A549 (cell line): ENCODE data around the gene BPIFB1. TPM values are rescaled to one million over a fixed set of nuclear protein-coding genes. Genes with fewer than 3 reads are reported as not detected.

Source experiments
- ATAC-seq, 2 experiments: fragments of 200-7000 bp in 1 of 2; fragments of >200 bp in 1 of 2; cut with Nextera tagmentation in 1 of 2; cut with Tn5 transposase in 1 of 2; 3 replicates each; pipeline versions ENCODE4 v1.8.0 to v1.9.1; 2018 to 2020; ENCODE audit warnings: mild to moderate bottlenecking in 1 of 2, moderate library complexity in 1 of 2
- CTCF ChIA-PET: fragments of 300-600 bp; sonication (Branson Sonifier 250); formaldehyde crosslinking; extraction: SDS; loops from one replicate; lab custom pipeline; 2021; ENCODE audit warnings: antibody characterized with exemption, inconsistent platforms; lab: Yijun Ruan, JAX
- POLR2A ChIA-PET: fragments of 350-600 bp; formaldehyde crosslinking; extraction: SDS; loops from one replicate; lab custom pipeline; 2021; ENCODE audit warnings: antibody characterized with exemption, inconsistent platforms; lab: Yijun Ruan, JAX
- DNase-seq, 2 experiments: peaks; one replicate each; pipeline versions ENCODE4 v3.0.0 to v3.0.0-alpha.2; 2011 to 2016; ENCODE audit warnings: low read depth in 1 of 2, low spot score in 1 of 2
- FAIRE-seq: peaks from 2 replicates; lab custom pipeline; 2011; peaks lifted over from hg19 to GRCh38; lab: Jason Lieb, UNC
- H3K27ac ChIP-seq, 2 experiments: fragments of >200 bp; sonication (Bioruptor Twin); formaldehyde crosslinking; 3 replicates each; pipeline ENCODE4 v1.5.1; 2016 to 2017
- H3K4me1 ChIP-seq: fragments of >200 bp; sonication (Bioruptor Twin); formaldehyde crosslinking; 3 replicates; pipeline ENCODE4 v1.6.1; 2016
- H3K4me2 ChIP-seq: fragments of >200 bp; sonication (Bioruptor Twin); formaldehyde crosslinking; 3 replicates; pipeline ENCODE4 v1.6.1; 2016
- H3K4me3 ChIP-seq: fragments of >200 bp; sonication (Bioruptor Twin); formaldehyde crosslinking; 3 replicates; pipeline ENCODE4 v1.5.1; 2016
- H3K9me3 ChIP-seq: fragments of >200 bp; sonication (Bioruptor Twin); formaldehyde crosslinking; 3 replicates; pipeline ENCODE4 v1.6.1; 2016
- CBX2 ChIP-seq: fragments of 200-600 bp; sonication (generic); IDR thresholded peaks from 2 replicates; pipeline ENCODE4 v1.6.1; 2016; ENCODE audit warnings: low read depth, mild to moderate bottlenecking, borderline replicate concordance
- E2F6 ChIP-seq: IDR thresholded peaks from 2 replicates; pipeline ENCODE4 v1.6.1; 2012; ENCODE audit warnings: low read depth, borderline replicate concordance
- ELK1 ChIP-seq: fragments of 150-350 bp; IDR thresholded peaks from 2 replicates; pipeline ENCODE4 v1.6.1; 2014; ENCODE audit warnings: low read depth, mild to moderate bottlenecking, low read length
- ESRRA ChIP-seq: fragments of 150-350 bp; IDR thresholded peaks from 2 replicates; pipeline ENCODE4 v1.6.1; 2014; ENCODE audit warnings: mild to moderate bottlenecking, low read length, borderline replicate concordance
- HDAC2 ChIP-seq: fragments of 200-600 bp; sonication (generic); IDR thresholded peaks from 2 replicates; pipeline ENCODE4 v1.6.1; 2016
- HES2 ChIP-seq: fragments of >200 bp; sonication (Bioruptor Twin); formaldehyde crosslinking; IDR thresholded peaks from 2 replicates; pipeline ENCODE4 v1.6.1; 2016
- HEYL ChIP-seq: fragments of 250-450 bp; sonication (Bioruptor Pico); IDR thresholded peaks from 2 replicates; pipeline ENCODE4 v1.8.0; 2021; ENCODE audit warnings: mild to moderate bottlenecking, moderate library complexity
- HMGXB4 ChIP-seq: fragments of 250-450 bp; sonication (Bioruptor Pico); IDR thresholded peaks from 2 replicates; pipeline ENCODE4 v1.5.0; 2021; ENCODE audit warnings: mild to moderate bottlenecking, moderate library complexity, borderline replicate concordance
- HOXA7 ChIP-seq: fragments of 250-450 bp; sonication (Bioruptor Pico); IDR thresholded peaks from 2 replicates; pipeline ENCODE4 v1.5.0; 2020; ENCODE audit warnings: mild to moderate bottlenecking, moderate library complexity
- HOXB13 ChIP-seq: fragments of 250-450 bp; sonication (Bioruptor Pico); IDR thresholded peaks from 2 replicates; pipeline ENCODE4 v1.5.0; 2020; ENCODE audit warnings: low read depth, mild to moderate bottlenecking, moderate library complexity
- HOXB5 ChIP-seq: fragments of 250-450 bp; sonication (Bioruptor Pico); IDR thresholded peaks from 2 replicates; pipeline ENCODE4 v1.5.0; 2020; ENCODE audit warnings: mild to moderate bottlenecking, moderate library complexity
- JUN ChIP-seq, 2 experiments: fragments of >200 bp; sonication (Bioruptor Twin); formaldehyde crosslinking; IDR thresholded peaks; 2 replicates in 1 of 2; 3 replicates in 1 of 2; pipeline ENCODE4 v1.6.1; 2016 to 2017
- MAX ChIP-seq: IDR thresholded peaks from 2 replicates; pipeline ENCODE4 v1.6.1; 2012
- MAZ ChIP-seq: fragments of 150-350 bp; IDR thresholded peaks from 2 replicates; pipeline ENCODE4 v1.6.1; 2014; ENCODE audit warnings: antibody characterized with exemption, low read depth, low read length, borderline replicate concordance
- NFE2L2 ChIP-seq: fragments of 150-350 bp; conservative IDR thresholded peaks from 2 replicates; pipeline ENCODE4 v1.6.1; 2014; ENCODE audit warnings: low read length
- NPAS2 ChIP-seq: fragments of 250-450 bp; sonication (Bioruptor Pico); IDR thresholded peaks from 2 replicates; pipeline ENCODE4 v1.8.0; 2022; ENCODE audit warnings: mild to moderate bottlenecking, moderate library complexity, borderline replicate concordance
- NR3C1 ChIP-seq: fragments of >200 bp; sonication (Bioruptor Twin); formaldehyde crosslinking; IDR thresholded peaks from 3 replicates; pipeline ENCODE4 v1.6.1; 2017
- RAD21 ChIP-seq, 2 experiments: fragments of >200 bp in 1 of 2; sonication (Bioruptor Twin) in 1 of 2; formaldehyde crosslinking in 1 of 2; IDR thresholded peaks in 1 of 2; conservative IDR thresholded peaks in 1 of 2; 2 replicates in 1 of 2; 3 replicates in 1 of 2; pipeline ENCODE4 v1.6.1; 2012 to 2018; ENCODE audit warnings: inconsistent platforms in 1 of 2
- RARB ChIP-seq: fragments of 250-450 bp; sonication (Bioruptor Pico); IDR thresholded peaks from 2 replicates; pipeline ENCODE4 v1.8.0; 2021; ENCODE audit warnings: mild to moderate bottlenecking, moderate library complexity
- REST ChIP-seq: fragments of 200-600 bp; sonication (generic); IDR thresholded peaks from 2 replicates; pipeline ENCODE4 v1.6.1; 2016; ENCODE audit warnings: antibody characterized with exemption, mild to moderate bottlenecking, moderate library complexity
- SMC3 ChIP-seq: fragments of >200 bp; sonication (Bioruptor Twin); formaldehyde crosslinking; IDR thresholded peaks from 3 replicates; pipeline ENCODE4 v1.6.1; 2018; ENCODE audit warnings: inconsistent platforms
- SREBF2 ChIP-seq: fragments of 450-650 bp; IDR thresholded peaks from 2 replicates; pipeline ENCODE4 v1.6.1; 2014; ENCODE audit warnings: mild to moderate bottlenecking, moderate library complexity
- TFCP2L1 ChIP-seq: fragments of 250-450 bp; sonication (Bioruptor Pico); IDR thresholded peaks from 2 replicates; pipeline ENCODE4 v1.5.0; 2021; ENCODE audit warnings: mild to moderate bottlenecking
- ZC3H11A ChIP-seq: fragments of 450-650 bp; IDR thresholded peaks from 2 replicates; pipeline ENCODE4 v1.6.1; 2014; ENCODE audit warnings: antibody characterized with exemption, mild to moderate bottlenecking
- WGBS: methylation state at CpG from one replicate; pipeline ENCODE4 v1.1.6; 2017; ENCODE audit errors: missing lambda C conversion rate; 5-methylcytosine and 5-hydroxymethylcytosine counted together
- polyA plus RNA-seq, 4 experiments: library from polyadenylated mRNA; depleted of rRNA in 3 of 4; stranded (reverse); fragments of >200 nt; fragmentation: RNase III in 1 of 4; extraction: RNeasy Plus Mini Kit Qiagen cat#74134 plus additional on column Dnase treatment in 1 of 4; gene quantifications; 2 replicates in 3 of 4; 3 replicates in 1 of 4; pipeline ENCODE4 v1.2.3, GENCODE V29; 2011 to 2017

BPIFB1 gene
- polyA plus RNA-seq, 2 of the 4 experiments (the other 2 are of a cell fraction): 0.18 TPM; not detected in 1

GRCh38 chr20:33306807-33307206 is 23.8 kb downstream of the BPIFB1 start:
- FAIRE-seq (no peak), DNase-seq (no peak), ATAC-seq (peak in 1 of 2 experiments; percentile 27; a peak in 2 of 6 replicates)
- no peak for TF ChIP-seq NR3C1
- no peak for TF ChIP-seq MAX
- TF ChIP-seq HOXA7 (CRISPR knock-in tag): no peak
- no peak for TF ChIP-seq RARB (CRISPR knock-in tag)
- TF ChIP-seq MAZ: no peak
- TF ChIP-seq JUN (IDR thresholded peaks at IDR 0.05): no peak
- no peak for TF ChIP-seq SMC3
- no peak for TF ChIP-seq HEYL
- TF ChIP-seq ESRRA: no peak
- no peak for TF ChIP-seq CBX2
- no peak for TF ChIP-seq ZC3H11A
- TF ChIP-seq HOXB13 (CRISPR knock-in tag): no peak
- TF ChIP-seq TFCP2L1 (CRISPR knock-in tag): no peak
- no peak for TF ChIP-seq HDAC2
- TF ChIP-seq RAD21 (conservative IDR thresholded peaks at IDR 0.05 in 1 of 2, IDR thresholded peaks at IDR 0.05 in 1 of 2): no peak
- CTCF ChIA-PET: interaction anchor here (5.5 kb wide), 1 partner anchor 14 kb away, joined by 28 read pairs; no protein-coding TSS in a partner anchor
- Histone ChIP-seq H3K4me1 (peaks cover 7% of the 10 kb centered on the region), H3K4me2 (no peak overlapping the region), H3K27ac (no peak overlapping the region), H3K9me3 (no peaks in the 10 kb centered on the region), H3K4me3 (no peak overlapping the region)
- WGBS: 32% methylated on average over 2 of the region's 2 CpGs
- POLR2A ChIA-PET: no interaction called here

- ChIA-PET CTCF (interaction anchor here (0.6 to 4.0 kb wide), 2 partner anchors 9 to 129 kb away, joined by 4 to 21 read pairs; no protein-coding TSS in a partner anchor), POLR2A (no interaction called here)
- Histone ChIP-seq H3K27ac (no peak overlapping the region), H3K9me3 (no peaks in the 10 kb centered on the region), H3K4me1 (peaks cover 7% of the 10 kb centered on the region), H3K4me3 (no peak overlapping the region), H3K4me2 (no peak overlapping the region)
- DNase-seq (no peak), ATAC-seq (no peak), FAIRE-seq (no peak)
- TF ChIP-seq SREBF2 (no peak), SMC3 (no peak), HES2 (no peak), NPAS2 (CRISPR knock-in tag) (no peak), HOXB5 (CRISPR knock-in tag) (no peak), NFE2L2 (no peak), HDAC2 (no peak), REST (no peak), JUN (IDR thresholded peaks at IDR 0.05) (no peak), ELK1 (no peak), E2F6 (no peak), HMGXB4 (CRISPR knock-in tag) (no peak)
- WGBS: 74% methylated on average over 2 of the region's 2 CpGs
Observed at GRCh38 chr20:33308668-33309067, 25.7 kb downstream of the BPIFB1 start.
